OCI-LY1 (cell line): ENCODE results near the gene LONP1.
A peak's percentile ranks its signal among the peaks of the same experiment; 100 is the strongest.

ENCODE experiments used
- H2AFZ ChIP-seq: fragments of 200-600 bp; sonication (generic), shearing (Covaris generic); 2 replicates; pipeline ENCODE4 v1.6.0; 2014; ENCODE audit warnings: antibody characterized with exemption, mild to moderate bottlenecking, low read length
- H3F3A ChIP-seq: fragments of 200-600 bp; sonication (generic), shearing (Covaris generic); 2 replicates; pipeline ENCODE4 v1.6.0; 2014; ENCODE audit warnings: mild to moderate bottlenecking, antibody characterized with exemption, low read length, moderate library complexity; ENCODE audit not compliant: insufficient read depth
- H3K27ac ChIP-seq: fragments of 200-600 bp; sonication (generic); 2 replicates; pipeline ENCODE4 v1.5.1; 2014; ENCODE audit warnings: low read length, mixed run types, mild to moderate bottlenecking, low read depth; ENCODE audit not compliant: poor library complexity, severe bottlenecking
- H3K27me3 ChIP-seq: fragments of 200-600 bp; sonication (generic); 2 replicates; pipeline ENCODE4 v1.6.0; 2014; ENCODE audit warnings: antibody characterized with exemption, mild to moderate bottlenecking, low read length, moderate library complexity; ENCODE audit not compliant: insufficient read depth
- H3K36me3 ChIP-seq: fragments of 200-600 bp; sonication (generic); 2 replicates; pipeline ENCODE4 v1.6.1; 2014; ENCODE audit warnings: mild to moderate bottlenecking, antibody characterized with exemption, low read length, moderate library complexity, mixed read lengths; ENCODE audit not compliant: insufficient read depth
- H3K4me1 ChIP-seq: fragments of 200-600 bp; sonication (generic); 2 replicates; pipeline ENCODE4 v1.5.1; 2014; ENCODE audit warnings: mild to moderate bottlenecking, low read length, moderate library complexity; ENCODE audit not compliant: insufficient read depth, severe bottlenecking
- H3K4me2 ChIP-seq: fragments of 200-600 bp; sonication (generic), shearing (Covaris generic); 2 replicates; pipeline ENCODE4 v1.6.1; 2014; ENCODE audit warnings: low read length
- H3K4me3 ChIP-seq: fragments of 200-600 bp; sonication (generic); 2 replicates; pipeline ENCODE4 v1.5.1; 2014; ENCODE audit warnings: low read length, low read depth, mild to moderate bottlenecking, mixed read lengths; ENCODE audit not compliant: poor library complexity, severe bottlenecking
- H3K79me2 ChIP-seq: fragments of 200-600 bp; shearing (Covaris generic); 2 replicates; pipeline ENCODE4 v1.6.1; 2016; ENCODE audit warnings: mixed run types, low read length, mixed read lengths; ENCODE audit not compliant: insufficient read depth
- H3K9ac ChIP-seq: fragments of 200-600 bp; sonication (generic), shearing (Covaris generic); 2 replicates; pipeline ENCODE4 v1.6.1; 2014; ENCODE audit warnings: mild to moderate bottlenecking, low read length, mixed read lengths
- H3K9me2 ChIP-seq: fragments of 200-600 bp; sonication (generic), shearing (Covaris generic); 2 replicates; pipeline ENCODE4 v1.6.1; 2014; ENCODE audit warnings: low read depth, mild to moderate bottlenecking, low read length, mixed read lengths
- H3K9me3 ChIP-seq: fragments of 200-600 bp; shearing (Covaris generic); 2 replicates; pipeline ENCODE4 v1.6.1; 2014; ENCODE audit warnings: low read length, mixed read lengths
- H4K20me1 ChIP-seq: fragments of 200-600 bp; sonication (generic), shearing (Covaris generic); 2 replicates; pipeline ENCODE4 v1.6.0; 2016; ENCODE audit warnings: mild to moderate bottlenecking, low read length; ENCODE audit not compliant: insufficient read depth
- EZH2 ChIP-seq: fragments of 200-600 bp; sonication (generic), shearing (Covaris generic); IDR thresholded peaks from 2 replicates; pipeline ENCODE4 v1.8.0; 2017; ENCODE audit warnings: borderline replicate concordance, mixed run types, mild to moderate bottlenecking, antibody characterized with exemption, low read length, moderate library complexity, mixed read lengths
- TF ChIP-seq, protein P1 (sequence below): fragments of 200-600 bp; sonication (generic), shearing (Covaris generic); IDR thresholded peaks from 2 replicates; pipeline ENCODE4 v1.5.1; 2017; ENCODE audit warnings: mild to moderate bottlenecking, antibody characterized with exemption, low read length, moderate library complexity, mixed read lengths

Gene LONP1

DNA sequence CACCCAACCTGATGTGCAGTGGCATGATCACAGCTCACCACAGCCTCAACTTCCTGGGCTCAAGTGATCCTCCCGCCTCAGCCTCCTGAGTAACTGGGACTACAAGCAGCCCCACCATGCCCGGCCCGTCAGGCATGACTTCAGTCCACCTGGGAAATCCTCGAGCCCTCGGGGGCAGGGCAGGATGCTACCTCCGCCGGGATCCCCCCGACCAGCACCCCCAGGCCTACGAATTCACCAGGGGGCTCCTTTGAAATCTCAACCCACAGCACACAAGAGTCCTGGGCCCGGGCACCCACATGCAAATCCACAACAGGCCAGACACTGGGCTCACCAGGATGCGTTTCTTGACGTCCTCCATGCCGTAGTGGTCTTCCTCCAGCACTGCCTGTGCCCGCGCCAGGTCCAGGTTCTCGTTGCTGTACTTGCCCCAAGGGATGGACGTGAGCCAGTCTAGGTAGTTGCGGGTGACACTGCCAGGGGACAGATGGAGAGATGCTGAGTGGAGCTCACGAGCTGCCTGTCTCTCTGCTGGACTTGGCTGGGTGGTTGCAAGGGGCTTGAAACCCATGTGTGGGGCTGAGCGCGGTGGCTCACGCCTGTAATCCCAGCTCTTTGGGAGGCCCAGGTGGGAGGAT is 19.4 kb downstream of the LONP1 start:
- no peak overlapping the region for H3K27ac ChIP-seq
- H4K20me1 ChIP-seq, result no peaks in the 10 kb centered on the region
- H3K4me2 ChIP-seq, result no peak overlapping the region
- H3K79me2 ChIP-seq, result no peaks in the 10 kb centered on the region
- H3K27me3 ChIP-seq, result no peaks in the 10 kb centered on the region
- no peaks in the 10 kb centered on the region for H3K9me2 ChIP-seq
- no peaks in the 10 kb centered on the region for H3F3A ChIP-seq
- H3K9ac ChIP-seq, result no peak overlapping the region
- no peak for TF ChIP-seq EZH2
- TF ChIP-seq, protein P1, sequence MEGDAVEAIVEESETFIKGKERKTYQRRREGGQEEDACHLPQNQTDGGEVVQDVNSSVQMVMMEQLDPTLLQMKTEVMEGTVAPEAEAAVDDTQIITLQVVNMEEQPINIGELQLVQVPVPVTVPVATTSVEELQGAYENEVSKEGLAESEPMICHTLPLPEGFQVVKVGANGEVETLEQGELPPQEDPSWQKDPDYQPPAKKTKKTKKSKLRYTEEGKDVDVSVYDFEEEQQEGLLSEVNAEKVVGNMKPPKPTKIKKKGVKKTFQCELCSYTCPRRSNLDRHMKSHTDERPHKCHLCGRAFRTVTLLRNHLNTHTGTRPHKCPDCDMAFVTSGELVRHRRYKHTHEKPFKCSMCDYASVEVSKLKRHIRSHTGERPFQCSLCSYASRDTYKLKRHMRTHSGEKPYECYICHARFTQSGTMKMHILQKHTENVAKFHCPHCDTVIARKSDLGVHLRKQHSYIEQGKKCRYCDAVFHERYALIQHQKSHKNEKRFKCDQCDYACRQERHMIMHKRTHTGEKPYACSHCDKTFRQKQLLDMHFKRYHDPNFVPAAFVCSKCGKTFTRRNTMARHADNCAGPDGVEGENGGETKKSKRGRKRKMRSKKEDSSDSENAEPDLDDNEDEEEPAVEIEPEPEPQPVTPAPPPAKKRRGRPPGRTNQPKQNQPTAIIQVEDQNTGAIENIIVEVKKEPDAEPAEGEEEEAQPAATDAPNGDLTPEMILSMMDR, result no peak
- H3K9me3 ChIP-seq, result no peaks in the 10 kb centered on the region
- peaks cover 79% of the 10 kb centered on the region for H3K36me3 ChIP-seq
- H2AFZ ChIP-seq, result no peak overlapping the region
- peaks cover 19% of the 10 kb centered on the region for H3K4me1 ChIP-seq
- H3K4me3 ChIP-seq, result no peak overlapping the region

DNA sequence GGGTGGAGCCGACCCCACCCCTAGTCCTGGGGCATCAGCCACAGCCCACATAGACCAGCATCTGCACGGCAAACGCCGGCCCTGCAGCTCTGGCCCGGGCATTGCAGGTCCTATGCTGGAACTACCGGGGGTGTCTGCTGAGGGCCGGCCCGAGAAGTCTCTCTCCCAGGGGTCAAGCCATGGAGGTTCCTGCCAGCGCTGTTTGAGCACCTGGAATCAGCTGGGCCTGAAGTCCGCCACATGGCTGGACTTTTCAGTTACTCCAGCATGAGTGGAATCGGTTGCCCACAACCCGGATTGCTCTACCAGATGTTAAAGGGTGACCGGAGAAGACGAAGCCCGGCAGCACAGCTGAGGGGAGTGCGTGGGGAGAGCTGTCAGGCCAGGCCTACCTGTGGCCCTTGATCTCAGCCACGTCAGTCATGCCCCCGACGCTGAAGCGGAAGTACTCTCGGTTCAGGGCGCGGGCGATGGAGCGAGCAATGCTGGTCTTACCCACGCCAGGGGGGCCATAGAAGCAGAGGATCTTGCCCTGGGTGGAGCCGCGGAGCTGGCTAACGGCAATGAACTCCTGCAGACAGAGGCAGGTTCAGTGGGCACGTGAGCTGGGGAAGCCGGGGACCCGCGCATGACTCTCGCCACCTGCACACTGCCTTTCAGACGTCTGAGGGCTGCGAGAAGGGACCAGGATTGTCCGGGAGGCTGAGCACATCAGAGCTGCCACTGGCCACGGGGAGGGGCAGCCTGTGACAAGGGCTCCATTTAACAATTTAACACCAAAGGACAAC is 21.1 kb downstream of the LONP1 start:
- H3K27me3 ChIP-seq, result no peaks in the 10 kb centered on the region
- no peaks in the 10 kb centered on the region for H3K79me2 ChIP-seq
- TF ChIP-seq, protein P1, result no peak
- no peak for TF ChIP-seq EZH2
- H4K20me1 ChIP-seq, result no peaks in the 10 kb centered on the region
- H3K9me3 ChIP-seq, result no peaks in the 10 kb centered on the region
- H3K36me3 ChIP-seq, result peaks cover 79% of the 10 kb centered on the region
- H3K9me2 ChIP-seq, result no peaks in the 10 kb centered on the region
- peaks cover 30% of the 10 kb centered on the region for H3K4me1 ChIP-seq
- peak overlapping the region; percentile 1; the same call in 1 of the 2 replicates for H3K4me2 ChIP-seq
- H3F3A ChIP-seq, result no peaks in the 10 kb centered on the region
- H2AFZ ChIP-seq, result no peak overlapping the region
- H3K4me3 ChIP-seq, result no peak overlapping the region
- no peak overlapping the region for H3K9ac ChIP-seq
- peak overlapping the region; percentile 68 for H3K27ac ChIP-seq

DNA sequence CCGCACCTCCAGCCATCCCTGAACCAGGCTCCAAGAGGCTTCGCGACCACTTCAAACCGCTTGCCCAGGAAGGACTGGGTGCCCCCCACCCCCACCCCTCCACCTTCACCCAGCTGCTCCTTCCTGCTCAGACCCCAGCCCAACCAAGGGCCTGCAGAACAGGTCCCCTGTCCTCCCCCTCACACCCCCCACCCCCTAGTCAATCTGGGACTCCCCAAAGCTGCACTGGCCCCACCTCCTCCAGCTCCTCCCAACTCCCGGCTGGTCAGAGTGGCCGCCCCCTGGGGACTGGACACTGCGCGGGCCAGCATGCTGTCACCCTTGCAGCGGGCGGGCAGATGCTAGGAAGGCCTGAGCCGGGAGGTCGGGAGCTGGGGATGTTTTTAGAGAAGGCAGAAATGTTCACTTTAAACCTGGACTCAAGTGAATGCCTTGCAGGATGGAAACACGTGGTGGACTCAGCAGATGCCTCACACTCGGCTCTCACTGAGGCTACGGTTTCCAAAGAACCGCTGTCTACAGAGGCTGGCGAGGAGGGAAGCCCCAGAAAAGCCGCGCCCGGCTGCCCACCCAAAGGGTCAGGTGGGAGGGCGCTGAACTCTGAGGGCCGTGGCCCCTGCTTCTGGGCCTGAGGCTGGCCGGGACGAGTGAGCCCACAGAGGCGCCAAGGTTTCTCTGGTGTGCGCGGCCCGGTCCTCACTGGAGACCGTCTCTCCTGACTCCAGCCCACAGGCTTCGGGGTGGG is 21.9 kb downstream of the LONP1 start:
- no peak overlapping the region for H3K4me2 ChIP-seq
- H3K36me3 ChIP-seq, result peaks cover 79% of the 10 kb centered on the region
- H3K79me2 ChIP-seq, result peaks cover 3% of the 10 kb centered on the region; the same call in 1 of the 2 replicates
- peak overlapping the region; percentile 68 for H3K27ac ChIP-seq
- no peak overlapping the region for H2AFZ ChIP-seq
- H3K9ac ChIP-seq, result no peak overlapping the region
- TF ChIP-seq, protein P1, result no peak
- TF ChIP-seq EZH2, result no peak
- no peaks in the 10 kb centered on the region for H3F3A ChIP-seq
- H3K4me1 ChIP-seq, result peaks cover 36% of the 10 kb centered on the region
- H3K4me3 ChIP-seq, result no peak overlapping the region
- H3K9me2 ChIP-seq, result no peaks in the 10 kb centered on the region
- no peaks in the 10 kb centered on the region for H3K9me3 ChIP-seq
- H4K20me1 ChIP-seq, result no peaks in the 10 kb centered on the region
- no peaks in the 10 kb centered on the region for H3K27me3 ChIP-seq
